HG03460 (cell line): ENCODE results near the gene CLIP1.
"Not testable (repeated sequence)": the region's sequence is repeated elsewhere in the genome, so short reads cannot be mapped to it uniquely, and the experiment has no call there.

ENCODE experiments used
- ATAC-seq: cut with Tn5 transposase; IDR thresholded peaks from one replicate; pipeline ENCODE4 v1.9.1; 2021; ENCODE audit not compliant: unreplicated experiment

The CLIP1 gene

DNA sequence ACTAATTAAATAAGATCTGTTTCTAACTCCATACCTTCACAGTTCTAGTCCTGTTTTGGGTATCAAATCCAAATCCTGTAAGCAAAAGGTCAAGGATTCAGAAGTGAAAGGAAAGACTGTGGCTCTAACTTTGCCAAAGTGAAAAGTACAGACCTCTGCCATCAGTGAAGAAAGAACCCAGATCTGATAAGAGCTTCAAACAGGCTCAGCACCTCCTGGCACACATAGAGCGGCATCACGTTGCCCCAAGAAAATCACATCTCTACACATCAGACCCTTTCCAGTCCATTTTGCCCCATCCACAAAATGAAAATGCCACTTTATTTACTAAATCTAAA lies 23.2 kb downstream of the CLIP1 start:
- ATAC-seq: no peak

DNA sequence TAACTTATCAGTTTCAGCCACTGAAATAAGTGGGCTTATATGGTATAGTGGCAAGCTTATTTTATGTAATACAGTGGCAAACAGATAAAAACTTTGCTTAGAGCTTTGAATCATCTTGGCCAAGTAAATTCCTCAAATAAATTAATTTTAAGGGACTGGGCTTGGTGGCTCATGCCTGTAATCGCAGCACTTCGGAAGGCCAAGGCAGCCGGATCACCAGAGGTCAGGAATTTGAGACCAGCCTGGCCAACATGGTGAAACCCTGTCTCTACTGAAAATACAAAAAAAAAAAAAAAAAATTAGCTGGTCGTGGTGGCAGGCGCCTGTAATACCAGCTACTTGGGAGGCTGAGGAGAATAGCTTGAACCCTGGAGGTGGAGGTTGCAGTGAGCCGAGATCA lies 24.5 kb downstream of the CLIP1 start:
- ATAC-seq: not testable (repeated sequence)

DNA sequence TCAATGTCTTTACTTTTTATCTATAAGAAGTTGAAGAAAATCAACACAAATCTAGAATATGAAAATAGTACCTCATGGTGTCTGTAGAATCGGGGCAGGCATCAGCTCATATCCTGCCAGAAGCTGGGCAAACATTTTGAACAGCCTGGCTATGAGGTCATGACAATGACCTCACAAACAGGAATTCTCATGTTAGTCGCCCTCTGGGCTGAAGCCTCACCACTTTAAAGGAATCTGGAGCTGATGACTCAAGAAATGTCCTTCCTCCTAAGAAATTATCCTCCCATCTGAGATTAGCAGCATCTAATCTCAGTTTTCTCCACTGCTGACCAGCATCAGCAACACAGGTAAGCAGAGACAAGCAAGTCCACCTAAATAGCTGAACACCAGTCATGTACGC lies 27.1 kb downstream of the CLIP1 start:
- no peak for ATAC-seq

DNA sequence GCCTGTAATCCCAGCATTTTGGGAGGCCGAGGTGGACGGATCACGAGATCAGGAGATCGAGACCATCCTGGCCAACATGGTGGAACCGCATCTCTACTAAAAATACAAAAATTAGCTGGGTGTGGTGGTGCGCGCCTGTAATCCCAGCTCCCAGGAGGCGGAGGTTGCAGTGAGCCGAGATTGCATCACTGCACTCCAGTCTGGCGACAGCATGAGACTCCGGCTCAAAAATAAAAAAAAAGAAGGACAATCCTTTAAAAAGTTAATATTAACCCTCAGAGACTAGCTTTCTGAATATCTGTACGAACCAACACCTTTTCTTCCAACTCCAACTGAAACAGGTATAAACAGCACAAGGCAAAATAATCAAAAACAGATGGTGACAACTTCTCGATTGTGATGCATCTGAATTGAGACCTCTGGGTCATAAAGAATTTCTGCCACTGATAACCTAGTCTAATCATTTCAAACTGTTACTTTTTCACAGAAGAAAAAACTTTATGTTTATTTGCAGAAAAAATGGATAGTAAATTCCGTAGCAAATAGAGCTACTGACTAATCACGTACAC lies 27.8 kb downstream of the CLIP1 start:
- ATAC-seq: no peak

DNA sequence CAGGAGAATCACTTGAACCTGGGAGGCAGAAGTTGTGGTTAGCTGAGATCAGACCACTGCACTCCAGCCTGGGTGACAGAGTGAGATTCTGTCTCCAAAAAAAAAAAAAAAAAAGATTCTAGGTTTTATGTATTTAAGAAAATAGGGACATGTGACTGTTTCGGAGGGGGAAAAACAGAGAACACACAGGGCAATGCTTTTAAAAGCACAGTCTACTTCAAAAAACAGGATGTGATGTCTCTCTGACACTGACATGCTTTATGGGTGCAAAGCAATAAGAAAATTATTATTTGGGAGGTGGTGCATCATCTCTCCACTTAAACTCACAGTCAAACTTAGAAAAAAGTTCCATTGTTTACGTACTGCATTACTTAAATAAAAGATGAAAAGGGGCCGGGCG lies 28.7 kb downstream of the CLIP1 start:
- no peak for ATAC-seq

DNA sequence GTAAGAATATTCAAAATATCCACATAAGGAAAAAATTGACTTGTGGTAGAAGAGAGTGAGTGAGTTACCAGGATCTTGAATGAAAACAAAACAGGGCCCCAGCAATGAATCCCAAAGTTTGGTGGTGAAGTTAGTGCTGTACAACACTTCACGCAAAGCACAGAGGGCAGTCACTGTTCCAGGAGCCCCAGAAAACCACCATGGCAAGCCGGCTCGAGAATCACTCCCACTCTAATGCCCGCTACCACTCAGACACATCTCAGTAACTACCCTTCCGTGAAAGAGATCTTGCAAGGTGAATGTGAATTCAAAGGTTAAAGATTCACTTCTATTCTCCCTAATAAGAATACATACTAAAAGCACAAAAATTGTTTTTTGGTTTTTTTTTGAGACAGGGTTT lies 30.1 kb downstream of the CLIP1 start:
- ATAC-seq: no peak

DNA sequence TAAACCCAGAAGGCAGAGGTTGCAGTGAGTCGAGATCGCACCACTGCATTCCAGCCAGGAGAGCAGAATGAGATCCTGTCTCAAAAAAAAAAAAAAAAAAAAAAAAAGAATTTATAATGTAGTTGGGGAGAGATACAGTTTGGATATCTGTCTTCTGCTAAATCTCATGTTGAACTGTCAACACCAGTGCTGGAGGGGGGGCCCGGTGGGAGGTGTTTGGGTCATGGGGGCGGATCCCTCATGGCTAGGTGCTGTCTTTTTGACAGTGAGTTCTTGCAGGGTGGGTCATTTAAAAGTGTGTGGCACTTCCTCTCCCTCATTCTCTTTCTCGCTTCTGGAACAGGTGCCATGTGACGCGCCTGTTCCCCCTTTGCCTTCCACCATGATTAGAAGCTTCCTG lies 32.8 kb downstream of the CLIP1 start:
- no peak for ATAC-seq

DNA sequence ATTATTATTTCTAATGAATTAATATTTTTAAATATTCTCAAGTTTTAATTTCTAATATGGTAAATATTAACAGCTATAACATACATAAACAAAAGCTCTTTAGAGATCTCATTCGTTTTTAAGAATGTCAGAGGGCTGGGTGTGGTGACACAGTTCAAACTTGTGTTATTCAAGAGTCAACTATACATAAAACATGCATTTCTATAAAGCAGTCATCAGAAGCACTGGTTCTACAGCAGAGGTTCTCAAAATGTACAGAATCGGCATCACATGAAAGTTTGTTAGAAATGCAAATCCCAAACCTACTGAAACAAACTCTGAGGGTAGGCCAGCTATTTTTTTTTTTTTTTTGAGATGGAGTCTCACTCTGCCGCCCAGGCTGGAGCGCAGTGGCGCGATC lies 34.6 kb downstream of the CLIP1 start:
- ATAC-seq: no peak

DNA sequence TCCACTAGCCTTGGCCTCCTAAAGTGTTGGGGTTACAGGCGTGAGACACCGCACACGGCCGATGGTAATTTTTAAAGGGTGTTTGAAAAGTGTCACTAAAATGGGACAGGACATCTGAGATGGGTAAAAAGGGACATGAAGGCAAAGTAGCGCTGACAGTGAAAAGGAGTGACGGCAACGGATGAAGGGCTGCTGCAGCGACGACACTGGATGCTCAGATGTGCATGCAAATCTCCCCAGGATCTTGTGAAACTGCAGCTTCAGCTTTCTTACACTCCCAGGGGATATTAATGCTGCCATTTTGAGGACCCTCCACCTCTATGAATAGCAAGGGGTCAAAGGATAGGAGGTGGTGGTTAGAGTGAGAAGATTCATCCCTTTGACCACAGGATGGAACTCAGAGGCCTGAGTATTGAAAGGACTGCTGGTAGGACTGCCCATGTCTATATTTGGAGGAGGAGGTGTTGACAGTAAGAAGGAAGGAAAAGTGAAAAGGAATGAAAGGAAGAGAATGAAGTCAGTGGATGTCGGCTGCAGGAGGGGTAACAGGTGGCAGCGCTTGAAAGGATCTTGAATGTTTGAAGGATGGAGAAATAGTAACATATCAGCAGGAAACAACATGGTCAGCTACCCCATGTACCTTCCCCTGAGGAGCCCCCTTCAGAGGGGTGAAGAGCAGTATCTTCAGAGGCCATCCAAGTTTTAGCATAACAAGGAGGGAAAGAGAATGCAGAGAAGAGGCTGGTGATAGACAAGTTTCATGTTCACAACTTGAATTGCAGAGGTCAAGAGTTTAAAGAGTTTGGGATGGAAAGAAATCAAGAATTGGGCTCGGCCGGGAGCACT lies 37.1 kb downstream of the CLIP1 start:
- ATAC-seq: no peak

DNA sequence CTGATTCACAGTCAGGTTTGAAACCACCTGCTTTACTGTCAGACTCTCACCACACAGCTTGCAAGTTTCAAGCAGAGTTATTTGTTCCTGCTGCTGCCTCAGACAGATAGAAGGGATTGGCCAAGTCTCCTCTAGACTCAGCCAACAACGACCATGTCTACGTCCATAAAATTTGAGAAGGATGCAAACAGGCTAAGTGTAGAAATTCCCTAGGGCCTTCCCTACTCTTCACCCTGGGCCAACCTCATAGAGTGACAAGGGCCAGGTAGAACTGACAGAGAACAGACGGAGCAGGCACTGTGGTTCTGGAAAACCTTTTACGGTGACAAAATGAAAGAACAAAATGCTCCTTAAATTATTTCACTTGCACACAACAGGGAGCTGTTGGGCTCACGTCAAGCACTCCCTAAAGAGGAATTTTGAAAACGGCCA lies 39.5 kb downstream of the CLIP1 start:
- no peak for ATAC-seq

DNA sequence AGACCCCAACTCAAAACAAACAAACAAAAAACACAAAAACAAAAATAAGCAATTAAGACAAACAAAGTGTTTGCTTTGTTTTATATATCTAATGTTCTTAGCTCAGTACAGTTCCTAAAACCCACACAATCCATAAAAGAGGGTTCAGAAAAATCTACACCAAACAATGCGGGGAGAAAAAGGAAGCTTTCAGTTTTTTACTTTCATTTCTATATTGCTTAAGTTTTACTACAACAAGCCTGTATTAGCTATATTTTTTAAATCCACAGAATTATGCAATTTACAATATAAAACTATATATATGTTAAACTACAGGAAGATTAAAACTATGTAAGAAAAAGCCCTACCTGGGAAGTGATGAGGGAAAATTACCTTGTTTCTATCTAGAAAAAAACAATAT lies 41.4 kb downstream of the CLIP1 start:
- ATAC-seq: no peak

DNA sequence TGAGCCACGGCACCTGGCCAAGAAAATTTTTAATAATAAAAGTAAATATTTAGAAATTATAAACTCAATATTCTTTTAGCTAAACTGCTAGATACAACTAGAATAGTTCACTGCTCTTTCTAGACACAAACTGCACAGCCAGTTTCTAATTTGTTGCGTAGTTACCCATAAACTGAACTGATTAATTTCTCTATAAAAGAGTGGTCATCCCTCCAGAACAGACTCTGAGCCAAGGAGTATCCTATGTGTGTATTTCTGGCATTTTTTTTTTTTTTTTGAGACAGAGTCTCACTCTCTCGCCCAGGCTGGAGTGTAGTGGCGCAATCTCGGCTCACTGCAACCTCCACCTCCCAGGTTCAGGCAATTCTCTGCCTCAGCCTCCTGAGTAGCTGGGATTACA lies 45.7 kb downstream of the CLIP1 start:
- not testable (repeated sequence) for ATAC-seq

DNA sequence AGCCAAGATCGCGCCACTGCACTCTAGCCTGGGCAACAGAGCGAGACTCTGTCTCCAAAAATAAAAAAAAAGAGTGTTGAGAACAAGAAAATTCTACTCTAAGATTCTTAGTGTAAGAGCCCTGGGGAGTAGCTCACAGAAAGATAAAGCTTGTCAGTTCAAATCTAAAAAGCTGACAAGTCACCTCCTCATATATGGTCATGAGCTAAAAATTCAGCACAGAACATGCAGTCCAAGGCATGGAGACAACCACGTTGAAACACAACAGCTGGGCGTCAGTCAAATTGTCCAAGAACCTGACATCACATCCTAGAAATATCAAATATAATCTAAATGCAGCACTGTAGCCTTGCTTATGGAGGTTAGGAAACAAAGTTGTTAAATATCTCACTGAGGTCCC lies 47.8 kb downstream of the CLIP1 start:
- no peak for ATAC-seq

DNA sequence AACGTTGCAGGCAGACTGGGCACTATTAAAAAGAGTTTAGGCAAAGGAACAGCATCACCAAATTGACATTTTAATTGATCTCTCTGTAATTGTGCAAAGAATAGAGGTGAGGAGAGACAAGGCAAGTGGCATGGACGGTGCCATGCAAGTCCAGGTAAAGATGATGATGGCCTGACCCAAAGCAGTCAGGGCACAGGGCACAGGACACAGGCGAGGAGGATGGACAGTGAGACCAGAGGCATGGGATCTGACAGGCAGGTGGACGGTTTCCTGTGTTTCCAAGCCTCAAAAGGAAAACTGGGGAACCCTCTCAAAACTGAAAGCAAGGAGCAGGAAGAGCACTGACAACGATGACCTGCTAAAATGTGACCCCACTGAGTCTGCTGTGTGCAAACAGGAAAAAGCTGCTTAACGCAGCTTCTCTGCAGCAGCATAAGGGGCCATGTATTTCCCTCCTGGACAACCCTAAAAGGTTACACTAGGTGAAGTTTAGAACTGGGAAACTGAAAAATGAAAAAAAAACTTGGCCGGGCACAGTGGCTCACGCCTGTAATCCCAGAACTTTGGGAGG lies 50.9 kb downstream of the CLIP1 start:
- no peak for ATAC-seq

DNA sequence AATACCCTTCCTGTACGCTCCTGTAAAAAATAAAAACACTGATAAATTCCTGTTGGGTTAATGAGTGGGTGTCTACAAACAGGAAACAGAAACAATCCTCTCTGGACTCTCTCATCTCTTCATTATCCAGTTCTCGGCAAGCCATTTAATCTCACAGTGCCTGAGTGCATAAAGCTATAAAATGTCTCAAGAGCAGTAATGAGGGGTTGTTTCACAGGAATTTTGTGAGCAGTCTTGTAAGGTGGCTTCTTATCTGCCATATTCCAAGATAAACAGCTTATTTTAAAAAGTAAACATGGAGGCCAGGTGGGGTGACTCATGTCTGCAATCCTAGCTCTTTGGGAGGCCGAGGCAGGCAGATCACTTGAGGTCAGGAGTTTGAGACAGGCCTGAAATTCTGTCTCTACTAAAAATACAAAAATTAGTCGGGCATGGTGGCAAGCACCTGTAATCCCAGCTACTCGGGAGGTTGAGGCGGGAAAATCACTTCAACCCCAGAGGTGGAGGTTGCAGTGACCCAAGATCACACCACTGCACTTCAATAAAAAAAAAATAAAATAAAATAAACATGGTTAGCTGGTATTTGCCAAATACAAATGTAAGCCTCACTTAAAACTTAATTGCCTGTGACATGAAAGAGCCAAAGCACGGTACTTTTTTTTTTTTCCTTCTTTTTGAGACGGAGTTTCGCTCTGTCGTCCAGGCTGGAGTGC lies 54.0 kb downstream of the CLIP1 start:
- ATAC-seq: no peak

DNA sequence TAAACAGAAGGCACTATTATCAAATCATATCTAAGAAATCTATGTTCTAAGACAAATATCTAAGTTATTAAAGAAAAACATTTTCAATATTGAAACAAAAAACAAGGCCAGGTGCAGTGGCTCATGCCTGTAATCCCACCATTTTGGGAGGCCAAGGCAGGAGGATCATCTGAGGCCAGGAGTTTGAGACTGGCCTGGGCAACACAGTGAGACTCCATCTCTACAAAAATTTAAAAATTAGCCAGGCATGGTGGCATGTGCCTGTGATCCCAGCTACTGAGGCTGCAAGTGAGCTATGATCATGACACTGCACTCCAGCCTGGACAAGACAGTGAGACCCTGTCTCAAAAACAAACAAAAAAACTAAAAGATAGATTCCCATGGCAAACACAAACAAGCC lies 54.8 kb downstream of the CLIP1 start:
- not testable (repeated sequence) for ATAC-seq

DNA sequence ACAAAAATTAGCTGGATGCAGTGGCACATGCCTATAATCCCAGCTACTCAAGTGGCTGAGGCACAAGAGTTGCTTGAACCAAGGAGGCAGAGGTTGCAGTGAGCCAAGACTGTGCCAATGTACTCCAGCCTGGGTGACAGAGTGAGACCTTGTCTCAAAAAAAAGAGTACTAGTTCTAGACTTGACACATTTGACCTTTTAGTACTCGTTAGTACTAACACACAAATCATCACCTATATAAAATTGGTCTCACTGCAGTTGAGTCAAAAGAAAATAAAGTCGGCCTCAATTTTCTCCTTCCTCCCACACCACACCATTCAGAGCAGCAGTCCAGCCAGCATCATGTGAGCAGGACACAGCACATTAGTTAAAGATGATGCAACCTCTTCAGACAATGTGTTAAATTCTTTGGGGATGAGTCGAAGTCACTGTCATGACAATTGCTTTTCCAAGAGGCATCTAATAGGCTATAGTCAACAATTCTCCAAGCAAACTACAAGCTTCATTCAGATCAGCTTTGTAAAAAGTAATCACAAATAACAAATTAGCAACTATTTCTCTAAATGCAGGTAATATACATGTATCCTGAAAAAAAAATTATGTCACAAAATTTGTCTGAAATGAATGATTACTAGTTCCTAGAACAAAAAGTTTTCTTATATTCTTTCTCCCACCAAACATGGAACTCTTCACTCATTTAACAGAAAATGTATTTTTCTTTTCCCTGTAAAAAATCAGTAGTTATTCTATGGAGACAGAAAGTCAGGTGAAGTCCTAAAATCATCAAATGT lies 55.6 kb downstream of the CLIP1 start:
- ATAC-seq: no peak

DNA sequence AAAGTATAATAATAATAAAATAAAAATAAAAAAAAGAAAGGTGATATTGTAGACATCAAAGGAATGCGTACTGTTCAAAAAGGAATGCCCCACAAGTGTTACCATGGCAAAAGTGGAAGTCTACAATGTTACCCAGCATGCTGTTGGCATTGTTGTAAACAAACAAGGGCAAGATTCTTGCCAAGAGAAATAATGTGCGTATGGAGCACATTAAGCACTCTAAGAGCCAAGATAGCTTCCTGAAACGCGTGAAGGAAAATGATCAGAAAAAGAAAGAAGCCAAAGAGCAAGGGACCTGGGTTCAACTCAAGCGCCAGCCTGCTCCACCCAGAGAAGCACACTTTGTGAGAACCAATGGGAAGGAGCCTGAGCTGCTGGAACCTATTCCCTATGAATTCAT lies 57.2 kb downstream of the CLIP1 start:
- not testable (repeated sequence) for ATAC-seq

DNA sequence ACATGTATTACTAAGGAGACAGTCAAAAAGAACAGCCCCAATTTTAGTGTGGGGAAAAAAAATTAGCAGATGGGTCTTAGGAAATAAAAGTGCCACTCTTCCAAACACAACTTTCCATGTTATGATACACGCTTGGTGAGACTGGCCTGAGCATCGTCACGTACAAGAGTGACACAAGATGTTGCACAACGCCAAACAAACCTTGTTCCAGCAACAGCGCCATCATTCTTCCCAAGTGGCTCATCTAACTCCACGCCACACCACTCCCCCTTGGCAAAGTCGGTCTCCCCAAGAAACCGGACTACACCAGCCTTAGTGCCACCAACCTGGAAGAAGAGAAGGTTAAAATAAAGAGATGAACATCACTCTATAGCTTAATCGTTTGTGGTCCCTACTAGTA lies 58.7 kb downstream of the CLIP1 start:
- ATAC-seq: no peak

DNA sequence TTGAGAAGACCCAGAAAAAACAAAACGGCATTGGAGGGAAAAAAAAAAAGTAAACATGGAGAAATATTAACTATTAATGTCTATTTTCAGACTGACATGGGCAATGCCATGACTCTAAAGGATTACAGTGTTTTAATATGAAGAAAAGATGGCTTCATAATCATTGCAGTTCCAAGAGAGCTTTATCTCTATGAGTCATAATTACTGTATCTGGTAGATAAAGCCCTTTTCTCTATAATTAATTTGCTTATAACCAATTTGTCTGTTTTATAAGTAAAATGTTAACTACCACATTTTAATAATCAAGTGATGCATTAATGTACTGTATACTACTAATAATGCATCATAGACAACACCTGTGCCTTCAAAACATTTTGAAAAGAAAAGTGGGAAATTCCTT lies 59.7 kb downstream of the CLIP1 start:
- ATAC-seq: no peak

DNA sequence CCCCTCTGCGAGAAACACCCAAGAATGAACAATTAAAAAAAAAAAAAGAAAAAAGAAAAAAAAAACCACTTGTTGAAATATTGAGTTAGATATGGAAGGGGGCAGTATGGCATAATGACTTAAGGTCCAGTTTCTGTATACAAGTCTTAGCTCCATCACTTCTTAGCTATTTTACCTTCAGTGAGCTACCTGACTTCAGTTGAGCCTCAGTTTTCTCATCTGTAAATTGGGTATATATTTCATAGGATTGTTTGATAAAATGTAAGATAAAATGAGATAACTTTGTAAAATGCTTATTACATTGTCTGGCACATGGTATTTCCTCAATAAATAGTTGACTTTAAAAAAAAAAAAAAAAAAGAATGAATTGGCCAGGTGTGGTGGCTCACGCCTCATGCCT lies 64.1 kb downstream of the CLIP1 start:
- not testable (repeated sequence) for ATAC-seq
